ENCODE results near the gene MBTD1. TPM values are rescaled to one million over a fixed set of nuclear protein-coding genes. Genes with fewer than 3 reads are reported as not detected.

MBTD1 gene
- total RNA-seq, 1 experiment from 2014 or later: 40.6 TPM

DNA sequence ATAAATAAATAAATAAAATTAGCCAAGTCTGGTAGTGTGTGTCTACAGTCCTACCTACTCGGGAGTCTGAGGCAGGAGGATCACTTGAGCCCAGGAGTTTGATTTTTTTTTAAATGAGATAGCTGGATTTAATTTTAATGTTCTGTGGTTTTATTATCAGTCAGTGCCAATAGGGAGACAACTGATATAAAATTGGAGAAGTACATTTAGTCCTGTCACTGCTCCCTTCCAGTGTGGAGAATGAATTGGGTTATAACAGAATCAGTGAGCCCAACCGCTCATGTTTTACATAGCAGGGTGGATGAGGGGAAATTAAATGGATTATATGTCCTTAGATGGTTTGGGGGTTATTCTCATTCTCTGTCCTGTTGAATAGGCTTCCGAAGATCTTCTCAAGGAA lies 100.2 kb downstream of the MBTD1 start:
- Mint-ChIP-seq H3K4me1 (no peaks in the 10 kb centered on the region), H3K27ac (no peak overlapping the region), H3K9me3 (no peaks in the 10 kb centered on the region), H3K36me3 (peaks cover 69% of the 10 kb centered on the region), H3K4me3 (no peak overlapping the region), H3K27me3 (ENCODE audit: low read depth) (no peaks in the 10 kb centered on the region)
- no peak for DNase-seq (ENCODE audit: low spot score)
- ATAC-seq: no peak
- POLR2A ChIA-PET: no interaction called here
- CTCF ChIA-PET: no interaction called here
- no peak for TF ChIP-seq OVOL2 (CRISPR knock-in tag; IDR thresholded peaks at IDR 0.05; ENCODE audit: borderline replicate concordance)
- no peak for TF ChIP-seq SMAD3 (CRISPR knock-in tag; IDR thresholded peaks at IDR 0.05; ENCODE audit: borderline replicate concordance)
- no peak for TF ChIP-seq PRDM15 (CRISPR knock-in tag; IDR thresholded peaks at IDR 0.05)
- TF ChIP-seq, protein P1, sequence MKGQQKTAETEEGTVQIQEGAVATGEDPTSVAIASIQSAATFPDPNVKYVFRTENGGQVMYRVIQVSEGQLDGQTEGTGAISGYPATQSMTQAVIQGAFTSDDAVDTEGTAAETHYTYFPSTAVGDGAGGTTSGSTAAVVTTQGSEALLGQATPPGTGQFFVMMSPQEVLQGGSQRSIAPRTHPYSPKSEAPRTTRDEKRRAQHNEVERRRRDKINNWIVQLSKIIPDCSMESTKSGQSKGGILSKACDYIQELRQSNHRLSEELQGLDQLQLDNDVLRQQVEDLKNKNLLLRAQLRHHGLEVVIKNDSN (CRISPR knock-in tag; IDR thresholded peaks at IDR 0.05): no peak
- no peak for TF ChIP-seq ZNF138 (CRISPR knock-in tag; conservative IDR thresholded peaks at IDR 0.05)
- no peak for TF ChIP-seq MYBL2 (CRISPR knock-in tag; IDR thresholded peaks at IDR 0.05)
- TF ChIP-seq ETV6 (CRISPR knock-in tag; IDR thresholded peaks at IDR 0.05): no peak
- TF ChIP-seq, protein P2, sequence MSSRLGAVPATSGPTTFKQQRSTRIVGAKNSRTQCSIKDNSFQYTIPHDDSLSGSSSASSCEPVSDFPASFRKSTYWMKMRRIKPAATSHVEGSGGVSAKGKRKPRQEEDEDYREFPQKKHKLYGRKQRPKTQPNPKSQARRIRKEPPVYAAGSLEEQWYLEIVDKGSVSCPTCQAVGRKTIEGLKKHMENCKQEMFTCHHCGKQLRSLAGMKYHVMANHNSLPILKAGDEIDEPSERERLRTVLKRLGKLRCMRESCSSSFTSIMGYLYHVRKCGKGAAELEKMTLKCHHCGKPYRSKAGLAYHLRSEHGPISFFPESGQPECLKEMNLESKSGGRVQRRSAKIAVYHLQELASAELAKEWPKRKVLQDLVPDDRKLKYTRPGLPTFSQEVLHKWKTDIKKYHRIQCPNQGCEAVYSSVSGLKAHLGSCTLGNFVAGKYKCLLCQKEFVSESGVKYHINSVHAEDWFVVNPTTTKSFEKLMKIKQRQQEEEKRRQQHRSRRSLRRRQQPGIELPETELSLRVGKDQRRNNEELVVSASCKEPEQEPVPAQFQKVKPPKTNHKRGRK (CRISPR knock-in tag; IDR thresholded peaks at IDR 0.05; ENCODE audit: borderline replicate concordance): no peak
- no peak for TF ChIP-seq SMAD4 (CRISPR knock-in tag; IDR thresholded peaks at IDR 0.05)
- TF ChIP-seq JUN (CRISPR knock-in tag; IDR thresholded peaks at IDR 0.05): no peak
- no peak for TF ChIP-seq CDX4 (CRISPR knock-in tag; IDR thresholded peaks at IDR 0.05; ENCODE audit: borderline replicate concordance)

GRCh38 chr17:51155416-51155815 lies 104.4 kb downstream of the MBTD1 start:
- ChIA-PET CTCF (no interaction called here), POLR2A (interaction anchor here (1.5 kb wide), 1 partner anchor 11 kb away, joined by 5 read pairs; the partner anchor contains the start of gene NME2)
- Mint-ChIP-seq H3K27ac (no peak overlapping the region), H3K9me3 (no peaks in the 10 kb centered on the region), H3K4me3 (no peak overlapping the region), H3K36me3 (peaks cover 44% of the 10 kb centered on the region), H3K4me1 (no peaks in the 10 kb centered on the region), H3K27me3 (ENCODE audit: low read depth) (no peaks in the 10 kb centered on the region)
- DNase-seq (ENCODE audit: low spot score) (no peak), ATAC-seq (no peak)
- TF ChIP-seq, protein P3, sequence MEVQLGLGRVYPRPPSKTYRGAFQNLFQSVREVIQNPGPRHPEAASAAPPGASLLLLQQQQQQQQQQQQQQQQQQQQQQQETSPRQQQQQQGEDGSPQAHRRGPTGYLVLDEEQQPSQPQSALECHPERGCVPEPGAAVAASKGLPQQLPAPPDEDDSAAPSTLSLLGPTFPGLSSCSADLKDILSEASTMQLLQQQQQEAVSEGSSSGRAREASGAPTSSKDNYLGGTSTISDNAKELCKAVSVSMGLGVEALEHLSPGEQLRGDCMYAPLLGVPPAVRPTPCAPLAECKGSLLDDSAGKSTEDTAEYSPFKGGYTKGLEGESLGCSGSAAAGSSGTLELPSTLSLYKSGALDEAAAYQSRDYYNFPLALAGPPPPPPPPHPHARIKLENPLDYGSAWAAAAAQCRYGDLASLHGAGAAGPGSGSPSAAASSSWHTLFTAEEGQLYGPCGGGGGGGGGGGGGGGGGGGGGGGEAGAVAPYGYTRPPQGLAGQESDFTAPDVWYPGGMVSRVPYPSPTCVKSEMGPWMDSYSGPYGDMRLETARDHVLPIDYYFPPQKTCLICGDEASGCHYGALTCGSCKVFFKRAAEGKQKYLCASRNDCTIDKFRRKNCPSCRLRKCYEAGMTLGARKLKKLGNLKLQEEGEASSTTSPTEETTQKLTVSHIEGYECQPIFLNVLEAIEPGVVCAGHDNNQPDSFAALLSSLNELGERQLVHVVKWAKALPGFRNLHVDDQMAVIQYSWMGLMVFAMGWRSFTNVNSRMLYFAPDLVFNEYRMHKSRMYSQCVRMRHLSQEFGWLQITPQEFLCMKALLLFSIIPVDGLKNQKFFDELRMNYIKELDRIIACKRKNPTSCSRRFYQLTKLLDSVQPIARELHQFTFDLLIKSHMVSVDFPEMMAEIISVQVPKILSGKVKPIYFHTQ (CRISPR knock-in tag; IDR thresholded peaks at IDR 0.05): no peak
- TF ChIP-seq CDX4 (CRISPR knock-in tag; IDR thresholded peaks at IDR 0.05; ENCODE audit: borderline replicate concordance) (no peak), E2F5 (CRISPR knock-in tag; IDR thresholded peaks at IDR 0.05) (no peak), RELA (CRISPR knock-in tag; IDR thresholded peaks at IDR 0.05; ENCODE audit: borderline replicate concordance) (no peak), ZNF263 (CRISPR knock-in tag; IDR thresholded peaks at IDR 0.05; ENCODE audit: low read depth) (no peak), ZBTB43 (CRISPR knock-in tag; IDR thresholded peaks at IDR 0.05) (no peak), CBFB (CRISPR knock-in tag; IDR thresholded peaks at IDR 0.05; ENCODE audit: low read depth) (no peak), CTCF (IDR thresholded peaks at IDR 0.05) (no peak)
- TF ChIP-seq, protein P4, sequence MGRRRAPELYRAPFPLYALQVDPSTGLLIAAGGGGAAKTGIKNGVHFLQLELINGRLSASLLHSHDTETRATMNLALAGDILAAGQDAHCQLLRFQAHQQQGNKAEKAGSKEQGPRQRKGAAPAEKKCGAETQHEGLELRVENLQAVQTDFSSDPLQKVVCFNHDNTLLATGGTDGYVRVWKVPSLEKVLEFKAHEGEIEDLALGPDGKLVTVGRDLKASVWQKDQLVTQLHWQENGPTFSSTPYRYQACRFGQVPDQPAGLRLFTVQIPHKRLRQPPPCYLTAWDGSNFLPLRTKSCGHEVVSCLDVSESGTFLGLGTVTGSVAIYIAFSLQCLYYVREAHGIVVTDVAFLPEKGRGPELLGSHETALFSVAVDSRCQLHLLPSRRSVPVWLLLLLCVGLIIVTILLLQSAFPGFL (CRISPR knock-in tag; IDR thresholded peaks at IDR 0.05; ENCODE audit: borderline replicate concordance): no peak

Measured in WTC11 (cell line).